ENCODE data around the gene S100A5.

GRCh38 chr1:153507926-153508583 lies 32.7 kb downstream of the S100A5 start:
- TF ChIP-seq CTCF (IDR thresholded peaks at IDR 0.05 in 4 of 5, conservative IDR thresholded peaks at IDR 0.05 in 1 of 5) (no peak), POLR2A (IDR thresholded peaks at IDR 0.05) (no peak)

Data from gastrocnemius medialis (tissue), 4 donors.